GM23338 (cell line): ENCODE data around the gene EXOSC5.

ENCODE experiments used
- EZH2phosphoT487 ChIP-seq: fragments of 200-600 bp; sonication (generic); IDR thresholded peaks from one replicate; pipeline ENCODE4 v1.8.1; 2018; ENCODE audit warnings: antibody characterized with exemption; ENCODE audit not compliant: unreplicated experiment
- TF ChIP-seq, protein P1 (sequence below), 2 experiments: fragments of 200-600 bp in 1 of 2; sonication (generic) in 1 of 2; conservative IDR thresholded peaks; 2 replicates each; pipeline versions ENCODE4 v1.5.1 to v1.6.1; 2016 to 2017; ENCODE audit warnings: antibody characterized with exemption in 2 of 2, low read depth in 2 of 2, mild to moderate bottlenecking in 2 of 2, moderate library complexity in 1 of 2

- TF ChIP-seq, protein P1, sequence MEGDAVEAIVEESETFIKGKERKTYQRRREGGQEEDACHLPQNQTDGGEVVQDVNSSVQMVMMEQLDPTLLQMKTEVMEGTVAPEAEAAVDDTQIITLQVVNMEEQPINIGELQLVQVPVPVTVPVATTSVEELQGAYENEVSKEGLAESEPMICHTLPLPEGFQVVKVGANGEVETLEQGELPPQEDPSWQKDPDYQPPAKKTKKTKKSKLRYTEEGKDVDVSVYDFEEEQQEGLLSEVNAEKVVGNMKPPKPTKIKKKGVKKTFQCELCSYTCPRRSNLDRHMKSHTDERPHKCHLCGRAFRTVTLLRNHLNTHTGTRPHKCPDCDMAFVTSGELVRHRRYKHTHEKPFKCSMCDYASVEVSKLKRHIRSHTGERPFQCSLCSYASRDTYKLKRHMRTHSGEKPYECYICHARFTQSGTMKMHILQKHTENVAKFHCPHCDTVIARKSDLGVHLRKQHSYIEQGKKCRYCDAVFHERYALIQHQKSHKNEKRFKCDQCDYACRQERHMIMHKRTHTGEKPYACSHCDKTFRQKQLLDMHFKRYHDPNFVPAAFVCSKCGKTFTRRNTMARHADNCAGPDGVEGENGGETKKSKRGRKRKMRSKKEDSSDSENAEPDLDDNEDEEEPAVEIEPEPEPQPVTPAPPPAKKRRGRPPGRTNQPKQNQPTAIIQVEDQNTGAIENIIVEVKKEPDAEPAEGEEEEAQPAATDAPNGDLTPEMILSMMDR (conservative IDR thresholded peaks at IDR 0.05; ENCODE audit: low read depth in 2 of 2) = no peak
- no peak for TF ChIP-seq EZH2phosphoT487
These were observed 1.8 kb downstream of the EXOSC5 start for GRCh38 chr19:41395355-41395754.
